RWPE1 (cell line): ENCODE results near the gene WDR17.
"Not testable (repeated sequence)": the region's sequence is repeated elsewhere in the genome, so short reads cannot be mapped to it uniquely, and the experiment has no call there.

Source experiments
- CTCF ChIA-PET: fragments of 350-600 bp; sonication (Branson Sonifier 250); formaldehyde crosslinking; extraction: SDS; loops from one replicate; lab custom pipeline; 2021; lab: Yijun Ruan, JAX
- POLR2A ChIA-PET: fragments of 400-600 bp; formaldehyde crosslinking; extraction: SDS; loops from one replicate; lab custom pipeline; 2020; ENCODE audit warnings: antibody characterized with exemption; ENCODE audit not compliant: low non-redundant PET; lab: Yijun Ruan, JAX
- DNase-seq: peaks from one replicate; pipeline ENCODE4 v3.0.0; 2012; ENCODE audit warnings: low spot score
- H3K27ac ChIP-seq: fragments of 450-650 bp; 2 replicates; pipeline ENCODE4 v1.5.1; 2017
- CTCF ChIP-seq: fragments of 450-650 bp; conservative IDR thresholded peaks from 2 replicates; pipeline ENCODE4 v1.5.1; 2017; ENCODE audit warnings: low read depth, mild to moderate bottlenecking

The WDR17 gene

GRCh38 chr4:176198316-176198903 is 132.8 kb downstream of the WDR17 start:
- no peak for TF ChIP-seq CTCF
- no peak overlapping the region for H3K27ac ChIP-seq
- ChIA-PET CTCF (interaction anchor here (1.0 kb wide), 1 partner anchor 19 kb away, joined by 4 read pairs; no protein-coding TSS in a partner anchor), POLR2A (no interaction called here)
- DNase-seq, result no peak

- no peak for DNase-seq
- H3K27ac ChIP-seq, result no peak overlapping the region
- POLR2A ChIA-PET, result no interaction called here
- CTCF ChIA-PET, result interaction anchor here (0.7 kb wide), 1 partner anchor 174 kb away, joined by 3 read pairs; no protein-coding TSS in a partner anchor
- no peak for TF ChIP-seq CTCF
Measured at GRCh38 chr4:176205299-176205698, 139.7 kb downstream of the WDR17 start.

- ChIA-PET CTCF (interaction anchor here (0.5 kb wide), 1 partner anchor 796 kb away, joined by 3 read pairs; no protein-coding TSS in a partner anchor), POLR2A (no interaction called here)
- no peak for TF ChIP-seq CTCF
- DNase-seq, result no peak
- H3K27ac ChIP-seq, result no peak overlapping the region
Measured at GRCh38 chr4:176207839-176208238, 142.2 kb downstream of the WDR17 start.

- TF ChIP-seq CTCF, result no peak
- POLR2A ChIA-PET, result no interaction called here
- CTCF ChIA-PET, result no interaction called here
- no peak overlapping the region for H3K27ac ChIP-seq
- no peak for DNase-seq
Measured at GRCh38 chr4:176209535-176209934, 143.9 kb downstream of the WDR17 start.

GRCh38 chr4:176210101-176210500 is 144.5 kb downstream of the WDR17 start:
- no peak for DNase-seq
- ChIA-PET POLR2A (no interaction called here), CTCF (no interaction called here)
- H3K27ac ChIP-seq, result no peak overlapping the region
- no peak for TF ChIP-seq CTCF

- no peak for TF ChIP-seq CTCF
- POLR2A ChIA-PET, result no interaction called here
- DNase-seq, result no peak
- CTCF ChIA-PET, result no interaction called here
- no peak overlapping the region for H3K27ac ChIP-seq
Measured at GRCh38 chr4:176210579-176211296, 145.1 kb downstream of the WDR17 start.

- POLR2A ChIA-PET, CTCF ChIA-PET, DNase-seq, H3K27ac ChIP-seq: not testable (repeated sequence)
Measured at GRCh38 chr4:176212351-176212750, 146.7 kb downstream of the WDR17 start.
